Urinary bladder (tissue), 4 donors: ENCODE results near the gene PRPS1. TPM values are rescaled to one million over a fixed set of nuclear protein-coding genes. Genes with fewer than 3 reads are reported as not detected.
"Not testable (repeated sequence)": the region's sequence is repeated elsewhere in the genome, so short reads cannot be mapped to it uniquely, and the experiment has no call there.

Experiments used
- DNase-seq: peaks from one replicate; pipeline ENCODE4 v3.0.0-alpha.2; 2015; ENCODE audit errors: extremely low spot score
- H3K27ac ChIP-seq: one replicate; pipeline ENCODE4 v1.5.1; 2013; ENCODE audit warnings: low read depth, mild to moderate bottlenecking, moderate library complexity
- H3K36me3 ChIP-seq: one replicate; pipeline ENCODE4 v1.6.1; 2013; ENCODE audit warnings: mild to moderate bottlenecking, moderate library complexity; ENCODE audit not compliant: insufficient read depth
- H3K4me1 ChIP-seq: one replicate; pipeline ENCODE4 v1.6.1; 2013; ENCODE audit warnings: mild to moderate bottlenecking, moderate library complexity; ENCODE audit not compliant: insufficient read depth
- H3K4me3 ChIP-seq: one replicate; pipeline ENCODE4 v1.5.1; 2013; ENCODE audit warnings: low read depth, low read length
- WGBS: extraction: QIAGEN DNeasy Blood & Tissue Kit; methylation state at CpG from one replicate; pipeline ENCODE4 v1.1.7; 2013; 5-methylcytosine and 5-hydroxymethylcytosine counted together
- polyA plus RNA-seq: library from polyadenylated mRNA; stranded (reverse); fragments of 200-250 nt; gene quantifications from one replicate; pipeline ENCODE4 v1.2.3, GENCODE V29; 2013
- total RNA-seq: library from RNA; depleted of rRNA; stranded (reverse); fragments of >200 nt; gene quantifications from one replicate; pipeline ENCODE4 v1.2.3, GENCODE V29; 2014
- donor health status: healthy with polysubstance abuse.
- donor health status: healthy.

The PRPS1 gene
- total and polyA plus RNA-seq, 2 donors, result 22.9 to 35.7 TPM

DNA sequence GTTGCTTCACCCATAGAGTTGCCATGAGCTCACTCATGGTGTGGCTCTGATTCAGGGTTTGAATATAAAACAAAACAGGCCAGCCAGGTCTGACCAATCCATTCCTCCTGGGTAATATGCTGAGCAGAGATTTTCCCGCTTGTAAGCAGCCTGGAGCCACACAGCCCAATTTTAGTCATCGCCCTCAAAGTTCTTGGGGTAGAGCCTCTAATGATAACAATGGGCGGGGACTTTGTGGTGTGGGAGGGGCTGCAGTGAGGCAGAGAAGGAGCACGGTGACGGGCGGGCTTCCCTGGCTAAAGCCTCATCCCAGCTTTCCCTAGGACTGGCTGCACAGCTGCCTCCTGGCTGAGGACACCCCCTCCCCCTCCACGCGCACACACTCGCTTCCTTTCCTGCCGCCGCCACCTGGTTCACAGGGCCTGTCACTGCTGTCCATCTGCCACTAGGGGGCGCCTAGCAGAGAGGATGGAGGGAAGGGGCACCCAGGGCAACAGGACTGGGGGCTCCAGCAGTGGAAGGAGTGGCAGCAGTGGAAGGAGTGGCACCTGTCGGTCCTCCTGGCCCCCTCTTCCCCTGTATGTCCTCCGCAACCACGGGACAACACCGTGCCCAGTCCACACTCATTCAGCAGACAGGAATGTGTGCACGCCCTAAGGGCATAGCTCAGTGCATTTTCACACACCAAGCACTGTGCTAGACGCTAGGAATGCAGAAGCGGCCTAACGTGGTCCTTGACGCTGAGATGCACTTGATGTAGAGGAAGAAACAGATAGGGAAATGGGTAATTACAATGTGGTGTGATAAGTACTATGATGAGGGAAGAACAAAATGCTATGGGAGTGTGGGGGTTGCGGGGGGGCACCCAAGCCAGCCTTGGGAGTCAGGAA lies 26.8 kb downstream of the PRPS1 start:
- no peak for DNase-seq
- no peaks in the 10 kb centered on the region for H3K4me1 ChIP-seq
- no peak overlapping the region for H3K4me3 ChIP-seq
- WGBS, result 22% methylated on average over 22 of the region's 22 CpGs
- H3K36me3 ChIP-seq, result no peaks in the 10 kb centered on the region
- no peak overlapping the region for H3K27ac ChIP-seq

DNA sequence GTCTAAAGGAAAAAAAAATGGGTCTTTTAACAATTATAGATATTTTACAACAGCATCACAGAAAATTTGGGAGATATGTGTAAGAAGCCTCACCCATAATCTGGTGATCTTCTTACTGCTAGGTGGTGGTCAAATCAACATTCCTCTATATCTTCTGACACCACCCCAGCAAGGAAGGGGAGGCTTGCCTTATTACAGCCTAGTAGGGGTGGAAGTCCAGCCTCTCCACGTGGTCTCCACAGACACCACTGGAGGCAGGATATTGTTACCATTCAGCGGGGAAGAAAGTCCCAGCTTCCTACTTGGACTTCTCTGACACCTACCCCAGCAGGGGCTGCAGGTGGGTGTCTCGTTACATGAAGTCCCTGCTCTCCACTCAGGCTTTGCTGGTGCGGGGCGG lies 28.7 kb downstream of the PRPS1 start:
- DNase-seq, result no peak
- 84% methylated on average over 5 of the region's 5 CpGs for WGBS
- Histone ChIP-seq H3K27ac (no peak overlapping the region), H3K4me3 (no peak overlapping the region), H3K4me1 (no peaks in the 10 kb centered on the region), H3K36me3 (no peaks in the 10 kb centered on the region)

DNA sequence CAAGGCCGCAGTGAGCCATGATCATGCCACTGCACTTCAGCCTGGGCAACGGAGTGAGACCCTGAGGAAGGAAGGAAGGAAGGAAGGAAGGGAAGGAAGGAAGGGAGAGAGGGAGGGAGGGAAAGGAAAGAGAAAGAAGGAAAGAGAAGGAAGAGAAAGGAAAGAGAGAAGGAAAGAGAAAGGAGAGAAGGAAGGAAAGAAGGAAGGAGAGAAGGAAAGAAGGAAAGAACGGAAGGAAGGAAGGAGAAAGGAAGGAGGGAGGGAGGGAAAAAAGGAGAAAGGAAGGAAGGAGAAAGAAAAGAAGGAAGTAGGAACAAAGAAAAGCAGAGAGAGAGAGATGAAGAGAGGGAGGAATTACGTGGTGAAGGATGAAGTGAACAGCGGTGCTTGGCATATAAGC lies 30.4 kb downstream of the PRPS1 start:
- no peak for DNase-seq
- Histone ChIP-seq H3K27ac (no peak overlapping the region), H3K36me3 (no peaks in the 10 kb centered on the region), H3K4me3 (no peak overlapping the region), H3K4me1 (no peaks in the 10 kb centered on the region)
- WGBS, result 92% methylated on average over 5 of the region's 5 CpGs

DNA sequence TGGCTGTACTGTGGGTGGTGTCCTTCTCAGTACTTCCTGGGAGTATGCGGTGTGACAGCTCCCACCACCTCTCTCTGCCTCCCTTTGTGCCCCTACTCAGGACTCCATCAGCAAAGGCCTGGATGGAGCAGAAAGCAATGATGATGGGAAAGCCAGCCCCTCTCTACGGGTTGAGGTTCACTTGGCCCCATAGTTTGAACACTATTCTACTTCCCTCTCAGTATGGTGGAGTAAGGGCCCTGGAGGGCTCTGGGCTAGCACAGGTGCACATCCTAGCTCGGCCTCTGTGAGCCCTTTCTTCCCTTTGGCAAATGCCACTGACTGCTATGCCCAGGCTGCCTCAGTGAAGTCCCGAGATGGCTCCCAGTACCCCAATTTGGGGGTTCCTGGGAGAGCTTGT lies 31.0 kb downstream of the PRPS1 start:
- H3K4me3 ChIP-seq, result no peak overlapping the region
- 74% methylated on average over 4 of the region's 4 CpGs for WGBS
- no peaks in the 10 kb centered on the region for H3K4me1 ChIP-seq
- no peak for DNase-seq
- H3K27ac ChIP-seq, result no peak overlapping the region
- H3K36me3 ChIP-seq, result no peaks in the 10 kb centered on the region

DNA sequence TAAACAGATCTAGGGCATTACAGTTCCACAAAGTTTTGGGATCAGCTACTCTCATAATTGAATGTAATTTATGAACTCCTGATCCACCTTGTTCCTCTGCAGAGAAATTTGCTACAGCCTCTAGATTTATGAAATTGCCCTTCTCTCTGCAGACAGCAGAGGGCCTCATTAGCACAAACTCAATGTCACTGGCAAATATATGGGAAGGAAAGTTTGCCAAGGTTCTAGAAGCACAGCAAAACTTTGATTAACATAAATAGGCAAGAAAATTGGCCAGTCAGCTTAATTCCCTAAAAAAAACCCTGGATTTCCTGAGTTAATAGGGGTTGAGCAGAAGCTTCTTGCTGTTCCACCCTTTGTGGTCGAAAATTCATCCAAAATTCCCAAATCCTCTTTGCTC lies 31.5 kb downstream of the PRPS1 start:
- no peak overlapping the region for H3K27ac ChIP-seq
- WGBS, result 75% methylated on average over 1 of the region's 1 CpG
- no peaks in the 10 kb centered on the region for H3K4me1 ChIP-seq
- no peaks in the 10 kb centered on the region for H3K36me3 ChIP-seq
- no peak overlapping the region for H3K4me3 ChIP-seq
- no peak for DNase-seq

DNA sequence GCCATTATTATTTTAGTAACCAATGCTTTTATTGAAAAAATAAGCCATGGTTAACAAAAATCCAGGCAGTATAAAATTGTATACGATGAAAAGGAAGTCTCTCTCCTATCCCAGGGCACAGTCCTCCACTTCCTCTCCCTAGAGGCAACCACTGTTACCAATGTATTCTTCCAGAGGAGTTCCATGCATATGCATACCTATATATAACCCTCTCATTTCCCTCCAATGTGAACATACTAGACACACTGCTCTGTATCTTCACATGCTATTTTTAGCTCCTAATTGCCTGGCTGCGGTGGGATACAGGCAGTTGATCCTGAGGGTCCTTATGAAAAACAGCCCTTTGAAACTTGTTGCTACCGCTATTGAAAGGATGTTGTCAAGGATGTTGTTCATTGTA lies 33.8 kb downstream of the PRPS1 start:
- Histone ChIP-seq H3K4me3 (no peak overlapping the region), H3K36me3 (no peaks in the 10 kb centered on the region), H3K4me1 (no peaks in the 10 kb centered on the region), H3K27ac (no peak overlapping the region)
- WGBS, result 38% methylated on average over 3 of the region's 3 CpGs
- no peak for DNase-seq

DNA sequence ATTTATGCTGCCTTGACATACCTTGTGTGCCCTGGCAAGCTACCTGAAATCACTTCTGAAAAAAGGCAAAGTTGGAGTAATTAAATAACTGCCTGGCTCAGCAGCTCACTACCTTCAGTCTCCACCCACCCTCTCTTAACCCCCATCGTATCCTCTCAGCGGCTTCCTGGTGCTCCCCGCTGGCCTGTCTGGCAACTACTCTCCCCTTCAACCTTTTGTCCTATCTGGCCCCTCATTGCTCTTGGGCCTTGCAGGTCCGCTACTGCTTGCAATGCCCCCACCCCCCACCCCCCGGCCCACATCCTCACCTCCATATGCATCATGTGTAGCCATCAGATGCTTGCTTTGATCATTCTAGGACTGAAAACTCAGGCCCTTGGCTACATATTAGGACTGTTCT lies 34.5 kb downstream of the PRPS1 start:
- H3K4me3 ChIP-seq, result no peak overlapping the region
- H3K4me1 ChIP-seq, result no peaks in the 10 kb centered on the region
- H3K27ac ChIP-seq, result no peak overlapping the region
- no peak for DNase-seq
- H3K36me3 ChIP-seq, result no peaks in the 10 kb centered on the region
- WGBS, result 54% methylated on average over 5 of the region's 5 CpGs

DNA sequence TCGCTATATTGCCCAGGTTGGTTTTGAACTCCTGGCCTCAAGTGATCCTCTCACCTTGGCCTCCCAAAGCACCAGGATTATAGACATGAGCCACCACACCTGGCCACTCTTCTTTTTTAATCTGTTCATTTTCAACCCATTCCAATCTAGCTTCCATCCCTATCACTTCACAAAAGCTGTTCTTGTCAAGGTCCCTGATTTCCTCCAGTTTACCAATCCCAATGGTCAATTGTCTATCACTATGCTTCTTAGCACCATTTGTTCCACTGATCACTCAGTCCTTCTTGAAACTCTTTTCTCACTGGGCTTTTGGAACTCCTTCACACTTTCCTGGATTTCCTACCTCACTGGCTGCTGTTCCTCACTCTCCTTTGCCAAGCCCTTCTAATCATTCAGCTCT lies 38.6 kb downstream of the PRPS1 start:
- H3K27ac ChIP-seq, result no peak overlapping the region
- H3K36me3 ChIP-seq, result no peaks in the 10 kb centered on the region
- H3K4me1 ChIP-seq, result no peaks in the 10 kb centered on the region
- WGBS, result 100% methylated on average over 1 of the region's 1 CpG
- no peak overlapping the region for H3K4me3 ChIP-seq
- DNase-seq, result no peak

DNA sequence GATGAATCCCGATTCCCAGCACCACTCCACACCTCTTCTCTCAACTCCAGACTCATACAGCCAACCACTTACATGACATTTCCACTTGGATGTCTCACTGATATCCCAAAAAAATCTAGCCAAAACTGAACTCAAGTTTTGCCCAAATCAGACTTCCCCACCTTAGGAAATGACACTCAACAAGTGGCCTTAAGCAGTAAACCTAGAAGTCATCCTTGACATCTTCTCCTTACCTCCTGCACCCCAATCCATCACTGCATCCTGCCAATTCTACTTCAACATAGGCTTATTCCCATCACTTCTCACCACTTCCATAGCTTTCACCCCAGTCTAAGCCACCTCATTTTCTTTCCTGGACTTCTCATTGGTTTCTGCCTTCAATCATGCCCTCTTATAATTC lies 39.1 kb downstream of the PRPS1 start:
- Histone ChIP-seq H3K4me1 (no peaks in the 10 kb centered on the region), H3K36me3 (no peaks in the 10 kb centered on the region), H3K4me3 (no peak overlapping the region), H3K27ac (no peak overlapping the region)
- WGBS, result 97% methylated on average over 1 of the region's 1 CpG
- DNase-seq, result no peak

DNA sequence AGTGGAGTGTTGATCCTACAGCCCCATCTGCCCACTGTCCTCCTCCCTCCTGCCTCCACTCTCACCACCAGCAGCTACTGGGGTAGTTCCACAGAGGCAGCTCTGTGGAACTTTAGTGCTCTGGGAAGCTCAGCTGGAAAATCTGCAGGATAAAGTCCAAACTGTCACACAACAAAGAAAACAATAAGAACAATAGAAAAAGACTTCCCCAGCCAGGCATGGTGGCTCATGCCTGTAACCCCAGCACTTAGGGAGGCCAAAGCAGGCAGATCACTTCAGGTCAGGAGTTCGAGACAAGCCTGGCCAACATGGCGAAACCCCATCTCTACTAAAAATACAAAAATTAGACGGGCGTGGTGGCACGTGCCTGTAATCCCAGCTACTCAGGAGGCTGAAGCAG lies 40.4 kb downstream of the PRPS1 start:
- not testable (repeated sequence) for H3K4me3 ChIP-seq, H3K4me1 ChIP-seq, H3K36me3 ChIP-seq, H3K27ac ChIP-seq, DNase-seq
- 95% methylated on average over 5 of the region's 5 CpGs for WGBS

DNA sequence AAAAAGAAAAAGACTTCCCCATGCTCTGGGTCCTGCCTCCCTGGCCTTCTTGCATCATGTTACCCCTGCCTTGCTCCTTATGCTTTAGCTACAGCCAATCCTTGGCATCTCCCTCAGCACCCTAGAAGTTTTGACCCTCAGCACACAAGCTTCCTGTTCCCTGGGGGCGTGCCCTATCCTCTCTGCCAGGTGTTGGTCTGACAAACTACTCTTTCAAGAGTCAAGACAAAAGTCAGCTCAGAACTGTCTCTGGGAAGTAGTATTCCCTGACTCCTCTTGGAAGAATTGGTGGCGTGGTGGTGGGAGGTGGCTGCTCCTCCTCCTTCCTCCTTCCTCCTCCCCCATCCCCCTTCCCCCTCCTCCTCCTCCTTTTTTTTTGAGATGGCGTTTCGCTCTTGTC lies 41.0 kb downstream of the PRPS1 start:
- DNase-seq, result no peak
- H3K36me3 ChIP-seq, result no peaks in the 10 kb centered on the region
- H3K4me1 ChIP-seq, result no peaks in the 10 kb centered on the region
- no peak overlapping the region for H3K27ac ChIP-seq
- H3K4me3 ChIP-seq, result no peak overlapping the region
- WGBS, result 80% methylated on average over 4 of the region's 4 CpGs

DNA sequence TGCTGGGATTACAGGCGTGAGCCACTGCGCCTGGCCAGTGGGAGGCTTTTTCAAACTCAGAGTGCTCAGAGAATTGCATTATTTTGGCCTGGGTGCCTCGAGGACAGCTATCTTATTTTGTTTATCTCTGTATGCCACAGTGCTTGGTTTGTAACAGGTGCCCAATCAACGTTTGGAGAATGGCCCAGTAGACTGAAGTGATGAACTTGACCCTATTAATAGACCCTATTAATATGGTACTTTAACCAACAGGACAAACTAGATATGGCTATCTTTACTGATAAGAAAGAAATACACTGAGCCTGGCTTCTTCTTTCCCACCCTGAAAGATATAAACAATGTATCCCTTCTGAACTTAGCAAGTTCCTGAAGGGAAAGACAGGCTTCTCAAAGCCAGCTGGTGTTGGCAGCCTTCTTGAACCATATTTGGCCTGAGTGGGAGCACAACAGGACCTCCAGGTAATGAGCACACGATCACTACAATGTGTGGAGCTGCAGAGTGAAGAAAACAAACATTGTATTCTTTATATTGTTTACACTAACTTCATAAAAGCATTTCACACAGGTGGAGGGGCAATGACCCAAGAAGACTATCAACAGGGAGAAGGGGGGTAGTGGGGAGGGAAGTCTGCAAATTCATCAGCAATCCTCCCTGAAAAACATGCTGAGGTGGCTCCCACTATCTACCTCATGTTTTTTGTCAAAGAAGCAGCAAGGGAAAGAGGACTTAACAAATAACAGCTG lies 41.7 kb downstream of the PRPS1 start:
- DNase-seq, result no peak
- Histone ChIP-seq H3K27ac (no peak overlapping the region), H3K4me1 (no peaks in the 10 kb centered on the region), H3K4me3 (no peak overlapping the region), H3K36me3 (no peaks in the 10 kb centered on the region)
- 39% methylated on average over 5 of the region's 5 CpGs for WGBS

DNA sequence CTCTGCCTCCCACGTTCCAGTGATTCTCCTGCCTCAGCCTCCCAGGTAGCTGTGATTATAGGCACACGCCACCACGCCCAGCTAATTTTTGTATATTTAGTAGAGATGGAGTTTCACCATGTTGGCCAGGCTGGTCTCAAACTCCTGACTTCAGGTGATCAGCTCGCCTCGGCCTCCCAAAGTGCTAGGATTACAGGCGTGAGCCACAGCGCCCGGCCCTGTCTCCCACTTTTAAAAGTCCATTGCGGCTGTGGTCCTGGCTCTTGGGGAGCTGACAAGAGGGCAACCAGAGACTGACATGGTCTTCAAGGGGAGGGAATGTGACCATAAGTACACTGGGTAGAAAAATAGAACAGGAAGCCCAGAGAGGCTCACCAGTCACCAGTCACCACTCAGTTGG lies 42.9 kb downstream of the PRPS1 start:
- DNase-seq, H3K4me1 ChIP-seq, H3K36me3 ChIP-seq, H3K27ac ChIP-seq, H3K4me3 ChIP-seq: not testable (repeated sequence)
- 96% methylated on average over 9 of the region's 9 CpGs for WGBS

DNA sequence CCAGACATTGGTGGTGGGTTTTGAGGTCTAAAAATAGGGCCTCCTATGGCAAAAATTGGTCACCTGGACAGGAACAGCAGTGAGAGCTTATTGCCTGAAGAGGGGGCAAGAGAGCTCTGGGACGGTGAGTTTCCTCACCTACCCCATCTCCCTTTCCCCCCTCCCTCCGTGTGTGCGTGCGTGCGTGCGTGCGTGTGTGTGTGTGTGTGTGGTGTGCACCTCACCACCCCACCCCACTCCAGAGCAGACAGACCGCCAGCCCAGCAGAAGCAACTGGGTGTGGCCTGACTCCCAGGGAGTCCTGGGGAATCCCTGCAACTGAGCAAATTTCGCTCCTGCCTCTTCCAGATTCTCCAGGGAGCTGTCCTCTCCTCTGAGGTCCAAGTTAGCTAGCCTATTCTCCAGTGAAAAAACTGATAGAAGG lies 44.7 kb downstream of the PRPS1 start:
- 9% methylated on average over 9 of the region's 9 CpGs for WGBS
- Histone ChIP-seq H3K27ac (no peak overlapping the region), H3K4me3 (no peak overlapping the region), H3K4me1 (no peaks in the 10 kb centered on the region), H3K36me3 (no peaks in the 10 kb centered on the region)
- DNase-seq, result no peak
